Right atrium auricular region (tissue), 2 donors: ENCODE data around the gene ROR2. TPM values are rescaled to one million over a fixed set of nuclear protein-coding genes. Genes with fewer than 3 reads are reported as not detected.

Source experiments
- DNase-seq: peaks from one replicate; pipeline ENCODE4 v3.0.0-alpha.2; 2019; ENCODE audit warnings: low spot score
- H3K27ac ChIP-seq, 2 donors: fragments of 200-600 bp; sonication (generic); 1 replicate in 1 of 2; 2 replicates in 1 of 2; pipeline ENCODE4 v1.5.1; 2016 to 2019
- H3K27me3 ChIP-seq, 2 donors: fragments of 200-600 bp; sonication (generic); one replicate each; pipeline versions ENCODE4 v1.5.1 to v1.6.0; 2017 to 2019
- H3K36me3 ChIP-seq: fragments of 200-600 bp; sonication (generic); one replicate; pipeline ENCODE4 v1.5.1; 2016
- H3K4me1 ChIP-seq, 2 donors: fragments of 200-600 bp; sonication (generic); one replicate each; pipeline versions ENCODE4 v1.5.1 to v1.6.0; 2017 to 2019
- H3K4me3 ChIP-seq, 2 donors: fragments of 200-600 bp; sonication (generic); 1 replicate in 1 of 2; 2 replicates in 1 of 2; pipeline ENCODE4 v1.5.1; 2017 to 2019; ENCODE audit warnings: mild to moderate bottlenecking in 1 of 2, moderate library complexity in 1 of 2
- H3K9me3 ChIP-seq, 2 donors: fragments of 200-600 bp; sonication (generic); one replicate each; pipeline ENCODE4 v1.5.1; 2019
- total RNA-seq, 2 donors: library from RNA; depleted of rRNA; stranded (reverse); fragments of >200 nt; gene quantifications; one replicate each; pipeline ENCODE4 v1.1.0, GENCODE V29; 2016
- TF ChIP-seq, protein P1 (sequence below), 2 donors: fragments of 200-600 bp; sonication (generic); IDR thresholded peaks; one replicate each; pipeline ENCODE4 v1.5.1; 2019; ENCODE audit warnings: antibody characterized with exemption in 2 of 2

The ROR2 gene
- total RNA-seq, 2 donors from 2014 or later: 21.8 to 28.5 TPM

DNA sequence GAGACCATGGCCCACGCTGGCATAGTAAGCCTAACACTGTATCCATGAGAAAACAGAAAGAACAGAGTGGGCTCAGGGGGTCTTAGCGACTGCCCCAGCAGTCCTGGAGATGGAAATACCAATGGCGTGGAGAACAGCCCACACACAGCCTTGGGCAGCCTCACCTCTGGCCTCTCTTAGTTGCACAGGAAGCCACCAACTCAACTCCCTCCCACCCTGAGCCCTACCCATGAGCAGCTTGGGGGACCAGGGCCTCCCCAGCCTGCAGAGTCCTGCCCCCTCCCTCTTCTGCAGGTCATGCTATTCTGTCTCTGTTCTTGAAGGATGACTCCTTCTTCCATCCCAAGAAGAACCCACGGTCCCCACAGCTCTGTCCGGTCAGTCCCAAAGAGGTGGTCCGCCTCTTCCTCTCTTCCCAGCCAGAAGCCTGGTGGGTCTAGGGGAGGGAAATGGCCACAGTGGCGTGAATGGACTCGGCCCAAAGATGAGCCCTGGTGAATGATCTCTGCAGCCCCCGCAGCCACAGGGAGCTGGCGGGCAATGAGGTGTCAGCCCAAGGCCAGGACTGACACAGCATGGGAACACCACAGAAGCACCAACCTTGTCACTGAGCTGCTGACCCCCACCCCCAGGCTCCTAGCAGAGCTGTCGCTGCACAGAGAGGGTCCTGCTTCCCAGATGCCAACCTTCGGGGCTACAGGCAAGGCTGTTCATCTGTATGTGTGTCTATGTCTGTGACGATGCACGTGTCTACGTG is 131.2 kb downstream of the ROR2 start:
- Histone ChIP-seq H3K9me3 (no peaks in the 10 kb centered on the region), H3K4me1 (peaks cover 0 to 18% of the 10 kb centered on the region in 2 donors), H3K27me3 (no peaks in the 10 kb centered on the region), H3K4me3 (no peak overlapping the region), H3K27ac (no peak overlapping the region), H3K36me3 (no peaks in the 10 kb centered on the region)
- TF ChIP-seq, protein P1, sequence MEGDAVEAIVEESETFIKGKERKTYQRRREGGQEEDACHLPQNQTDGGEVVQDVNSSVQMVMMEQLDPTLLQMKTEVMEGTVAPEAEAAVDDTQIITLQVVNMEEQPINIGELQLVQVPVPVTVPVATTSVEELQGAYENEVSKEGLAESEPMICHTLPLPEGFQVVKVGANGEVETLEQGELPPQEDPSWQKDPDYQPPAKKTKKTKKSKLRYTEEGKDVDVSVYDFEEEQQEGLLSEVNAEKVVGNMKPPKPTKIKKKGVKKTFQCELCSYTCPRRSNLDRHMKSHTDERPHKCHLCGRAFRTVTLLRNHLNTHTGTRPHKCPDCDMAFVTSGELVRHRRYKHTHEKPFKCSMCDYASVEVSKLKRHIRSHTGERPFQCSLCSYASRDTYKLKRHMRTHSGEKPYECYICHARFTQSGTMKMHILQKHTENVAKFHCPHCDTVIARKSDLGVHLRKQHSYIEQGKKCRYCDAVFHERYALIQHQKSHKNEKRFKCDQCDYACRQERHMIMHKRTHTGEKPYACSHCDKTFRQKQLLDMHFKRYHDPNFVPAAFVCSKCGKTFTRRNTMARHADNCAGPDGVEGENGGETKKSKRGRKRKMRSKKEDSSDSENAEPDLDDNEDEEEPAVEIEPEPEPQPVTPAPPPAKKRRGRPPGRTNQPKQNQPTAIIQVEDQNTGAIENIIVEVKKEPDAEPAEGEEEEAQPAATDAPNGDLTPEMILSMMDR (IDR thresholded peaks at IDR 0.05): no peak
- DNase-seq: no peak

DNA sequence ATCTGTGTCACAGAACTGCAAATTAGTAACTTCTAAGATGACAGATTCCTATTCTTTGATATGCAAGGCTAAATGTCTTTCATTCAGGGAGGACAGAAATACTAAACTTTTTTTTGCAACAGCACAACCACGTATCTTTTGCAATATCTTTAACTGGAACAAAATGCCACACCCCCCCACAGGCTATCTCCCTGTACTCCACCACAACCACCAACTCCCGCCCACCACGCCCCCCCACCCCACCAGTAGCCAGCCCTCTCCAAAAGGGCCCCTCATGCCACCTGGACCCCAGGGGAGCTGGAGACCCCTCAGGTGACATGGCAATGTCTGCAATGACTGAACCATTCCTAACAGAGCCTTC is 131.8 kb downstream of the ROR2 start:
- H3K27ac ChIP-seq: no peak overlapping the region
- no peaks in the 10 kb centered on the region for H3K9me3 ChIP-seq
- H3K27me3 ChIP-seq: no peaks in the 10 kb centered on the region
- H3K36me3 ChIP-seq: no peaks in the 10 kb centered on the region
- TF ChIP-seq, protein P1 (IDR thresholded peaks at IDR 0.05): no peak
- H3K4me1 ChIP-seq: peaks cover 0 to 18% of the 10 kb centered on the region in 2 donors
- H3K4me3 ChIP-seq: no peak overlapping the region
- no peak for DNase-seq

DNA sequence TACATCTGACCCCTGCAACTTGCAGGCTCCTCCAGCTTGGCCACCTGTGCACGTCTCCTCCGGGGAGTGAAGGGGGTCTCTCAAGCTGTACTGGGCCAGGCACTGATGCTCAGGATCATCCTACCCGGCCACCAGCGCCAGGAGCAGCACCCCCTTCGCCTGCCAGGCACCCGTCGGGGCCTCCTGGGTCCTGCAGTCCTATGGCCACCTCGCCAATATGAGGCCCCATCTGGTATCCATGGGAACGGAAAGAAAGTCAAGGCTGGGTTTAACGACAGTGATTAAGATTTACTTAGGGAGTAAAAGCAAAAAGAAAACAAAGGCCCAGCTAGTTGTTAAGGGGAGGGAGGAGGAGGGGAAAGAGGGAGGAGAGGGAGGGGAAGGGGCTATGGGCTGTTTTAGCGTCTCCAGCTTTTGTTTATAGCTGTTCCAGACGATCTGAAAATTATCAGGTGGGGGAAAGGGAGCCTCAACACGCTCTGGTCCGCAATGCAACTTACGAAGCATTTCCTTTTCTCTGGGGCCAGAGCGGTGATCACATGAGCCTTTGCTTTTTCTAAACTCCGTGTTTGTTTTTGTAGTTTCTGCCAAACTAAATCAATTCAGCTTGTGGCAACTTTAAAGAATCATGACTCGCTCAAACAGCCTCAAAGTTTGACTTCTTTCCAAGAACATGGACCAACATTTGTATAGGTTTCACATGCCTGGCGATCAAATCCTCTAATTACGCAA is 132.4 kb downstream of the ROR2 start:
- Histone ChIP-seq H3K4me3 (peak overlapping the region in 1 of 2 donors; percentile 17), H3K36me3 (no peaks in the 10 kb centered on the region), H3K4me1 (peaks cover 0 to 18% of the 10 kb centered on the region in 2 donors), H3K27ac (no peak overlapping the region), H3K27me3 (no peaks in the 10 kb centered on the region), H3K9me3 (no peaks in the 10 kb centered on the region)
- no peak for DNase-seq
- TF ChIP-seq, protein P1 (IDR thresholded peaks at IDR 0.05): no peak

DNA sequence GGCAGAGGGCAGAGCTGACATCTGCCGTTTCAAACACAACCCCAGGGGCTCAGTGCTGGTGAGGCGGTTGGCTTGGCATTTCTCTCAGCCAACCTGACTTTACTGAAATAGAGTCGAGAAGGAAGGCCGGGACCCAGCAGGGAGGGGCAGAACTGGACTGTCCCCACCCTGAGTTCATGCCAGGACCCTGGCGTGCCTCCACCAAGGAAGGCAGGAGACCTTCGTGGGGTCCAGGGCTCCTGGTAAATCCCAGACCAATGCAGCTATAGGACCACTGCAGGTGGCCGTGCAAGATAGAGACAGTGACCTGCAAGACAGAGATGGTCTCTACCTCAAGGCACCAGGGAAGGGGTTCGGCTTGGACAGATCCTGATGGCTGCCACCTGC is 132.9 kb downstream of the ROR2 start:
- H3K9me3 ChIP-seq: no peaks in the 10 kb centered on the region
- TF ChIP-seq, protein P1 (IDR thresholded peaks at IDR 0.05): no peak
- no peaks in the 10 kb centered on the region for H3K36me3 ChIP-seq
- no peaks in the 10 kb centered on the region for H3K27me3 ChIP-seq
- H3K27ac ChIP-seq: no peak overlapping the region
- no peak for DNase-seq
- peaks cover 0 to 18% of the 10 kb centered on the region in 2 donors for H3K4me1 ChIP-seq
- no peak overlapping the region for H3K4me3 ChIP-seq

DNA sequence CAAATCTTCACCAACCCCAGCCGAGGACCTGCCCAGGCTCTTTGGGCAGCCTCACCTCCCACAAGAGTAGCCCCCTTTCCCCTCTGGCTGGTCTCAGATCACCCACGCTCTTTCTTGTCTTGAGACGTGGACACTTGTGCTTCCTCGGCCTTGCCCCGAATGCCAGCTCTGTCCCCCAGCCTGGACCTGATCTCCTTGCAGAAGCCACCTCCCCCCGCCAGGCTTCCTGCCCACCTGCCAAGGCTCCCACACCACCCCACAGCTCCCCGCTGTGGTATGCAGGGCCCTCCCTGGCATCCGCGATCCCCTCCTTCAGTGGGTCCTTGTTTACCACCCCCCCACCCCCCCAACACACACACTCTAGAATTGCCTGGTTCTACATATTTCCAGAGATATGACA is 133.7 kb downstream of the ROR2 start:
- TF ChIP-seq, protein P1 (IDR thresholded peaks at IDR 0.05): no peak
- H3K9me3 ChIP-seq: no peaks in the 10 kb centered on the region
- H3K27me3 ChIP-seq: no peaks in the 10 kb centered on the region
- no peaks in the 10 kb centered on the region for H3K36me3 ChIP-seq
- H3K4me1 ChIP-seq: peaks cover 0 to 22% of the 10 kb centered on the region in 2 donors
- DNase-seq: no peak
- no peak overlapping the region for H3K4me3 ChIP-seq
- no peak overlapping the region for H3K27ac ChIP-seq
